GM12874 (cell line): Measurements from ENCODE around the gene KRTAP1-1.
"Not testable (repeated sequence)": the region's sequence is repeated elsewhere in the genome, so short reads cannot be mapped to it uniquely, and the experiment has no call there.

Experiments
- CTCF ChIP-seq: IDR thresholded peaks from 2 replicates; pipeline ENCODE4 v1.5.1; 2011; ENCODE audit warnings: low read depth, mild to moderate bottlenecking, control low read depth, low read length, moderate library complexity; ENCODE audit not compliant: insufficient read depth

KRTAP1-1 gene

GRCh38 chr17:41042953-41043352 lies 1.7 kb upstream of the KRTAP1-1 start:
- no peak for TF ChIP-seq CTCF

DNA sequence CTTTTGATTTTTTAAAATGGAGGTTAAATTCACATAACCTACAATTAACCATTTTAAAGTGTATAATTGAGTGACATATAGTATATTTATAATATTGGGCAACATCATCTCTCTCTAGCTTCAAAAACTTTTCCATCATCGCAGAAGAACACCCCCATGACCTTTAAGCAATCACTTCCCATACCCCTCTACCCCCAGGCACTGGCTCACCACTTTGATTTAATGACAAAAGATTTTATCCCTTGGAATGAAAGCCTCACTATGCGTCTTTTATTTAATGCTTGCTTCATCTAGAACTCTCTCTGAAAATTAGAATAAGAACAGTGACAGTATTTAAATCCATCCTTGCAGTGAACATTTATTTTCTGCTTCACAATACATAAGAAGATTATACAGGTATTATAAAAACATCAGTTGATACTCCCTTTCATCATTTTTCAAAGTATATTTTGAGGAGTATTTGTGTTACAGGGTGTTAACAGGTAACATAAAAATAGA lies 3.3 kb downstream of the KRTAP1-1 start:
- TF ChIP-seq CTCF, result no peak

- not testable (repeated sequence) for TF ChIP-seq CTCF
Measured at GRCh38 chr17:41034346-41034935, 6.8 kb downstream of the KRTAP1-1 start, which contains the start of gene KRTAP1-3. TSS of gene KRTAP1-3 (minus strand) at chr17:41034874. CDS start at chr17:41034821, 53 bp downstream.

DNA sequence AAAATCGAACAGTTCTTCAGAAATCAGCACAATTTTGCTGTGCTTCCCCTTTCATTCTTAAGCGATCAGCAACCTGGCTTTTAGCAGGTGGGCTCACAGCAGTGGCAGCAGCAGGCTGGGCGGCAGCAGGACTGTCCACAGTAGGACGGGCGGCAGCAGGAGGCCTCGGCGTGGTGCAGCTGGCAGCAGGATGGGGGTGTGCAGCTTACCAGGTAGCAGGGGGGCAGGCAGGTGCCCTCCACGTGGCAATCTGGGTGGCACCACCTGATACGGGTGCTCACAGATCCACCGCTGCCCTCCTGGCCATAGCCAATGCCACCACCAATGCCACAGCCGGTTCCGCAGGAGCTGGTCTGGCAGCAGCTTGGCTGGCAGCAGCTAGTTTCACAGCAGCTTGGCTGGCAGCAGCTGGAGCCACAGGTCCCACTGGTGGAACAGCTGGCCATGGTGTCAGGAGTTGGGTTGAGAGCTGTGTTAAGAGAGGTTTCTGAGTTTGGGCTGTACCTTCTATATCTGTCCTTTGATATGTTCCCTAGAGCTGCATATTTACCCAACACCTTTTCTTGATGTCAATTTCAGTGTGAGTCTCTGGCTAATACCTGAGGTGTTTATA lies 11.5 kb downstream of the KRTAP1-1 start, which contains the start of gene KRTAP1-4:
Gene KRTAP1-4 (minus strand): TSS at position 563 of the 613 bp plus-strand sequence. CDS start 117 bp downstream, at position 446.
- no peak for TF ChIP-seq CTCF

DNA sequence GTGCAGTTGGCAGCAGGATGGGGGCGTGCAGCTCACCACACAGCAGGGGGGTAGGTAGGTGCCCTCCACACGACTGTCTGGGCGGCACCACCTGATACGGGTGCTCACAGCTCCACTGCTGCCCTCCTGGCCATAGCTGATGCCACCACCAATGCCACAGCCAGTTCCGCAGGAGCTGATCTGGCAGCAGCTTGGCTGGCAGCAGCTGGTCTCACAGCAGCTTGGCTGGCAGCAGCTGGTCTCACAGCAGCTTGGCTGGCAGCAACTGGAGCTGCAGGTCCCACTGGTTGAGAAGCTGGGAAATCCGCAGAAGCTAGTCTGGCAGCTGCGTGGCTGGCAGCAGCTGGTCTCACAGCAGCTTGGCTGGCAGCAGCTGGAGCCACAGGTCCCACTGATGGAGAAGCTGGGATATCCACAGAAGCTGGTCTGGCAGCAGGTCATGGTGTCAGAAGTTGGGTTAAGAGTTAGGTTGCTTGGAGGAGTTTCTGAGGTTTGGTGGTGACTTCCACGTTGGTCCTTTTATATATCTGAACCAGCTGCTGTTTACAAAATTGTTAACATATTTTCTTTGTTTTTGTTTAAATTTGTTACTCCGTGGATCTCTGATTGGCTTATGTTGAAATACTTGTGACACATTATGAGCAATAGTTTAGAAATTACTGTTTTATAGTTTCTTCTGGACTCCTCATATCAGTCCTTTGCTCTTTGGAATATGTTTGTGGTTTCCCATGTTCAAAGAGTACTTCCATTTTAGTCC lies 14.4 kb downstream of the KRTAP1-1 start, which contains the start of gene KRTAP1-5:
Gene KRTAP1-5 (minus strand): TSS at position 494 of the 757 bp plus-strand sequence. CDS start 53 bp downstream, at position 441.
- TF ChIP-seq CTCF, result no peak

DNA sequence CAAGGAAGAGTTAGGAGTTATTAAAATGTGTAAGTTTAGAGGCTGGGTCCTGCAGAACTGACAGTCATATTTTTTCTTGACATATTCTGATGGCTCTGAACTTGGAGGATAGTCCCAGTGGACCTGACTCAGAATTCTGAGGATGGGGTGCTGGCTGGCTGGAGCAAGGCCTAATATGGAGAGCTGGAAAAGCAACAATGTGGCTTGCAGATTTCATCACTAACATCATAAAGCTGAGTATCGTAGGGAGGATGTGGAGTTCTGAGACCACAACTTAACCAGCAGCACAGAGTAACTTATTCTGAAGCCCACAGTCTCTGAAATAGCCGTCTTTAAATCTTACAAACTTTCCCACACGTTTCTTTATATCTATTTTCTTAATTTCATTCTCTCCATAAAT lies 16.6 kb downstream of the KRTAP1-1 start:
- no peak for TF ChIP-seq CTCF

DNA sequence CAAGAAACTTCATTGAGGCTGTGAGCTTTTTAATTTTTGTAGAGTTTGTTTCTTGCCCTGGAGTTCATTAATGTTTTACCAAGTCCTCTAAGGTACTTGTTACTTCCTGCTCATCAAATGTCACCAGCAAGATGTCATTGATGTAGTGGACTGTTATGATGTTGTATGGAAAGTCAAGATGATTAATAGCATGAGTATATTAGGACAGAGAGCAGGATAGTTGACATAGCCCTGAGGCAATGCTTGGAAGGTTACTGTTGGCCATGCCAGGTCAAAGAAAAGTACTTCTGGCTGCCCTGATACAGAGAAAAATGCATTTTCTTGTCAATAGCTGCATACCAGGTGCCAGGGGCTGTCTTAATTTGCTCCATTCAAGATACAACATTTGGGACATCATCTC lies 20.9 kb downstream of the KRTAP1-1 start:
- TF ChIP-seq CTCF, result no peak
